ENCODE data around the gene PRKD1.

Gene PRKD1

GRCh38 chr14:29587761-29588470 is 339.7 kb downstream of the PRKD1 start:
- no peak for DNase-seq

GRCh38 chr14:29587046-29587445 is 340.6 kb downstream of the PRKD1 start:
- no peak for DNase-seq

DNA sequence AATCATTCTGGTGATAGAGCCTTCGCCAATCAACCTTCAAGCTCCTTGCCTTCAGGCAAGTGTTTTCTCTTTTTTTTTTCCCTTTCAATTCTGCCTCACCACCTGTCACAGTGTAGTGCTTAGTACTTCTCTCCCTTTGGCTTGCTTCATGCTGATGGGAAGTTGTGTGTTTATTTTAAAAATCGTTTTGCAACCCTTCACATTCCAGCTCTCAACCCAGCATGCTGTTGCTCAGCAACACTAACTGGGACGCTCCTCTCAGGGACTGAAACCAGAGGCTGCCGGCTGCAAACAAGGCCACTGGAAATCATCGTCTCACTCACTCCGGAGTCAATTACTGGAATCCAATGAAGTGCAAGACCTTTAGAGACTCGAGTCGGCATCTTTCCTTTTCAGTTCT is 342.7 kb downstream of the PRKD1 start:
- DNase-seq, result no peak

DNA sequence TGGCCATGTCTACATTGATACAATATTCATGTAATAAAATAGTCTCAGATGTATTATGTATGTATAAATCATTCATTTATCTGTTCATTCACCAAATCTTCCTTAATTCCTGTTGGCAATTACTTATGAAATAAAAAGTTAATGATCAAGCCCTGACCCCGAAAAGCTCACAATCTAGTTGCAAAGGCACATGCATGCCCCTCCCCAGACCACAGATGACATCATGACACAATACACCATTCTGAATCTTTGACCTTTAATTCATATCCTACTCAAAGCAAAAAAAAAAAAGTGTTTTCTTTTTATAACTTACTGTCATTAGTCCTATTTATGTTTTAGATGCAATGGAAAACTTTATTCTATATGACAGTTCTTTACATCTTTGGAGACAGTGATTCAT is 346.9 kb downstream of the PRKD1 start:
- DNase-seq, result no peak

- no peak for DNase-seq
Observed at GRCh38 chr14:29579838-29580237, 347.8 kb downstream of the PRKD1 start.

- no peak for DNase-seq
Observed at GRCh38 chr14:29576927-29577326, 350.7 kb downstream of the PRKD1 start.

- DNase-seq, result no peak
Observed at GRCh38 chr14:29569194-29569593, 358.5 kb downstream of the PRKD1 start.

GRCh38 chr14:29566194-29566593 is 361.5 kb downstream of the PRKD1 start:
- DNase-seq, result no peak

GRCh38 chr14:29558516-29558915 is 369.1 kb downstream of the PRKD1 start:
- no peak for DNase-seq

- DNase-seq, result no peak
Observed at GRCh38 chr14:29554335-29554734, 373.3 kb downstream of the PRKD1 start.

- DNase-seq, result no peak
Observed at GRCh38 chr14:29553427-29553826, 374.2 kb downstream of the PRKD1 start.

DNA sequence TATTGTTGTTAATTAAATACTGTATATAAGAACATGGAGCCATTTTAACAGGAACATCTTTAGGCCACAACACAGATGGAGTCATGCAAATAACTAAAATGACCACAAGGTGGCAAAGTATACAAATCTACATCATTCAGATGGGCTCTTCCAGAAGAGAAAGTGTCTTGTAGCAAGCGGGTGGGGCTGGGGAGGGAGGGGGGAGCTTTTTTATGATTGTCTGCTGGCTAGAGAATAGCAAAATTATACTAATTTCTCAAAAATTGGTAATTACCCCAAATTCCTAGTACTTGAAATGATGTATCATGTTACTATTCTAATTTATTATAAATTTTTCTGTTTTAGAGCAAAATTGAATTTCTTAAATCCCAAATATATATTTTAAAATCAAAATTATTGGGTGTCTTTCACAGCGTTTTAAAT is 378.7 kb downstream of the PRKD1 start:
- DNase-seq, result peak in 1 of 5 donors; percentile 0

- DNase-seq, result no peak
Observed at GRCh38 chr14:29545714-29546113, 381.9 kb downstream of the PRKD1 start.

- DNase-seq, result no peak
Observed at GRCh38 chr14:29536886-29537511, 390.6 kb downstream of the PRKD1 start.

DNA sequence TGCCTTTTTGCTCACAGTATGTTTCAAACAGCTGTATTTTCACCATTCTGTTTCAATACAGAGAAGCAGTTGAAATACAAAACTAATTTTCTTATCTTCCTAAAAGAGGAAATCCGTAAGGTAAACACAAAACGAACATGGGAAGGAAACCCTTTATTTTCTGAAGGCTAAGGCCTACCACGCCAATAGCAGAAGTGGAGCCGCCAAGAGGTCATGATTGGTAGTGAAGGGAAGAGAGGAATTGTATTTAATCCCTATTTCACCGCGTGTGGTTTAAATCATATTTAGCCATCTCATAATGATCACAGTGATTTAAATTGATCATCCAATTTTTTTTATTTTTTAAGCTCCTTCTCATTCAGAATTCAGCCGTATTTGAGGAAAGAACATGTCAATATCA is 398.2 kb downstream of the PRKD1 start:
- no peak for DNase-seq

- DNase-seq, result no peak
Observed at GRCh38 chr14:29528889-29529288, 398.8 kb downstream of the PRKD1 start.

DNA sequence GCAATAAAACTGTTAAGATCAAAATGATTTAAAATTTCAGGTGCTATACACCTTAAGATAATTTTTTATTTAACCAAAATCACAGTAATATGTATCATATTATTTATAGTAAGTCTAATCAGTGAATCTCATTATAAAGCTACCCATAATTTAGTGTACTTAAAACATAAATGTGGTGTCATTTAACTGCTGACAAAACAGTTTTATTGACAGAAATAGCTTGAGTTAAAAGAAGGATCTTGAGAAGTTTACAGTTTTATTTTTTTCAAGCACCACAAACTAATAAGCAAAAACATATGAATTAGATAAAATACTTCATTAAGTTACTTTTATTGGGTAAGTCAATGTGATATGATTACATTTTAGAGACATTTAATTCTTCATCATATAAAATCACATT is 400.4 kb downstream of the PRKD1 start:
- no peak for DNase-seq
